AG08396 (cell line): ENCODE measurements around the gene PTTG2.

Experiments
- DNase-seq: peaks from one replicate; pipeline ENCODE4 v3.0.0; 2012; ENCODE audit warnings: low spot score, mixed read lengths

The PTTG2 gene

DNA sequence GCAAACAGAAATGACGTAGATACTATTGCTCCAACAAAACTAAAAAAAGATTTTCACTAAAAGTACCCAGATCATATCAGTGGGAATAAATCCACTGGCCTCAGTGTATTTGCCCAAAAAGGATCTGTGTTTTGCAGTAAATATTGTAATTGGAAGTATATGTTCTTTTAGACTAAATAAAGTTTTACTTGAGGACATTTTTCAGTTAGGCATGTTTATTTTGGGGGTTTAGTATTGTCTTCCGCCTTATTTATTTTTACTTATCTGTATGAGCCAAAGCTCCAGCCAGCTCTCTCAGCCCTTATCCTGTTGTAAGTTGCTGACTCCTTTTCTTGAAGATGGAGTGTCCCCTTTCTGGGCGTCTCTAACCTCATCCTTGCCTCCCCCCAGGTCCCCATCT is 49.8 kb downstream of the PTTG2 start:
- no peak for DNase-seq
